ENCODE data around the gene ZGPAT. TPM values are rescaled to one million over a fixed set of nuclear protein-coding genes. Genes with fewer than 3 reads are reported as not detected.
A peak's percentile ranks its signal among the peaks of the same experiment; 100 is the strongest.

The ZGPAT gene
- total and polyA plus RNA-seq, 2 of the 13 experiments (the other 11 are each of a cell fraction or from before 2014, with no cell fraction given), result 23.0 to 41.9 TPM

- TF ChIP-seq ZBTB42 (CRISPR knock-in tag; IDR thresholded peaks at IDR 0.05) (no peak), CEBPZ (IDR thresholded peaks at IDR 0.05; ENCODE audit: low read length) (no peak), HMG20A (CRISPR knock-in tag; IDR thresholded peaks at IDR 0.05; ENCODE audit: borderline replicate concordance) (no peak), ZNF512B (CRISPR knock-in tag; IDR thresholded peaks at IDR 0.05; ENCODE audit: borderline replicate concordance) (0 out of 2 replicates have a peak, but pooled peaks have one; percentile 20), HNRNPL (IDR thresholded peaks at IDR 0.05; ENCODE audit: low read depth, low read length) (0 out of 2 replicates have a peak, but pooled peaks have one; percentile 25), MAFF (IDR thresholded peaks at IDR 0.05; ENCODE audit: low read depth, low read length) (no peak), ZNF788 (CRISPR knock-in tag; IDR thresholded peaks at IDR 0.05; ENCODE audit: borderline replicate concordance) (no peak), THAP7 (CRISPR knock-in tag; IDR thresholded peaks at IDR 0.05) (no peak), NRL (CRISPR knock-in tag; IDR thresholded peaks at IDR 0.05; ENCODE audit: borderline replicate concordance) (peak; percentile 66; the same call in 1 of the 2 replicates), CREB3 (CRISPR knock-in tag; IDR thresholded peaks at IDR 0.05) (no peak), BCL6 (CRISPR knock-in tag; IDR thresholded peaks at IDR 0.05) (no peak), PAF1 (CRISPR knock-in tag; IDR thresholded peaks at IDR 0.05) (no peak), RBFOX2 (IDR thresholded peaks at IDR 0.05; ENCODE audit: low read depth, low read length) (peak; percentile 90), PRMT3 (CRISPR knock-in tag; IDR thresholded peaks at IDR 0.05; ENCODE audit: borderline replicate concordance, low read depth) (no peak), SP140L (CRISPR knock-in tag; IDR thresholded peaks at IDR 0.05; ENCODE audit: borderline replicate concordance) (no peak), IRF2 (CRISPR knock-in tag; IDR thresholded peaks at IDR 0.05) (no peak), POLR2G (IDR thresholded peaks at IDR 0.05; ENCODE audit: low read depth, low read length) (0 out of 2 replicates have a peak, but pooled peaks have one; percentile 24), HNRNPH1 (optimal IDR thresholded peaks at IDR 0.05; ENCODE audit: low read depth, low read length) (no peak), TGIF2 (CRISPR knock-in tag; IDR thresholded peaks at IDR 0.05) (no peak), TCF7 (IDR thresholded peaks at IDR 0.05; ENCODE audit: low read depth) (no peak), POLR2AphosphoS5 (IDR thresholded peaks at IDR 0.05; ENCODE audit: low read depth, low read length) (0 out of 2 replicates have a peak, but pooled peaks have one; percentile 1), ARID2 (CRISPR knock-in tag; IDR thresholded peaks at IDR 0.05; ENCODE audit: borderline replicate concordance) (0 out of 2 replicates have a peak, but pooled peaks have one; percentile 44)
Measured at GRCh38 chr20:63703471-63703975, 4.3 kb upstream of the ZGPAT start (continued).
